ENCODE data around the gene KRTAP5-5. TPM values are rescaled to one million over a fixed set of nuclear protein-coding genes. Genes with fewer than 3 reads are reported as not detected.

The KRTAP5-5 gene
- total and polyA plus RNA-seq, 2 of the 13 experiments (the other 11 are each of a cell fraction or from before 2014, with no cell fraction given) = not detected

GRCh38 chr11:1628506-1629325, 859 bp upstream of the KRTAP5-5 start (continued):
- TF ChIP-seq, protein P1, sequence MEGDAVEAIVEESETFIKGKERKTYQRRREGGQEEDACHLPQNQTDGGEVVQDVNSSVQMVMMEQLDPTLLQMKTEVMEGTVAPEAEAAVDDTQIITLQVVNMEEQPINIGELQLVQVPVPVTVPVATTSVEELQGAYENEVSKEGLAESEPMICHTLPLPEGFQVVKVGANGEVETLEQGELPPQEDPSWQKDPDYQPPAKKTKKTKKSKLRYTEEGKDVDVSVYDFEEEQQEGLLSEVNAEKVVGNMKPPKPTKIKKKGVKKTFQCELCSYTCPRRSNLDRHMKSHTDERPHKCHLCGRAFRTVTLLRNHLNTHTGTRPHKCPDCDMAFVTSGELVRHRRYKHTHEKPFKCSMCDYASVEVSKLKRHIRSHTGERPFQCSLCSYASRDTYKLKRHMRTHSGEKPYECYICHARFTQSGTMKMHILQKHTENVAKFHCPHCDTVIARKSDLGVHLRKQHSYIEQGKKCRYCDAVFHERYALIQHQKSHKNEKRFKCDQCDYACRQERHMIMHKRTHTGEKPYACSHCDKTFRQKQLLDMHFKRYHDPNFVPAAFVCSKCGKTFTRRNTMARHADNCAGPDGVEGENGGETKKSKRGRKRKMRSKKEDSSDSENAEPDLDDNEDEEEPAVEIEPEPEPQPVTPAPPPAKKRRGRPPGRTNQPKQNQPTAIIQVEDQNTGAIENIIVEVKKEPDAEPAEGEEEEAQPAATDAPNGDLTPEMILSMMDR (CRISPR knock-in tag; IDR thresholded peaks at IDR 0.05) = peak; percentile 95
- peak; percentile 35 for TF ChIP-seq TEAD3 (CRISPR knock-in tag; optimal IDR thresholded peaks at IDR 0.05; ENCODE audit: borderline replicate concordance)
- TF ChIP-seq KDM3A (CRISPR knock-in tag; IDR thresholded peaks at IDR 0.05; ENCODE audit: low read depth) = no peak
- TF ChIP-seq, protein P2, sequence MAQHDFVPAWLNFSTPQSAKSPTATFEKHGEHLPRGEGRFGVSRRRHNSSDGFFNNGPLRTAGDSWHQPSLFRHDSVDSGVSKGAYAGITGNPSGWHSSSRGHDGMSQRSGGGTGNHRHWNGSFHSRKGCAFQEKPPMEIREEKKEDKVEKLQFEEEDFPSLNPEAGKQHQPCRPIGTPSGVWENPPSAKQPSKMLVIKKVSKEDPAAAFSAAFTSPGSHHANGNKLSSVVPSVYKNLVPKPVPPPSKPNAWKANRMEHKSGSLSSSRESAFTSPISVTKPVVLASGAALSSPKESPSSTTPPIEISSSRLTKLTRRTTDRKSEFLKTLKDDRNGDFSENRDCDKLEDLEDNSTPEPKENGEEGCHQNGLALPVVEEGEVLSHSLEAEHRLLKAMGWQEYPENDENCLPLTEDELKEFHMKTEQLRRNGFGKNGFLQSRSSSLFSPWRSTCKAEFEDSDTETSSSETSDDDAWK (CRISPR knock-in tag; IDR thresholded peaks at IDR 0.05) = no peak
- TF ChIP-seq RAD21 (CRISPR knock-in tag; IDR thresholded peaks at IDR 0.05) = peak; percentile 58; the same call in 1 of the 2 replicates
- TF ChIP-seq CREBL2 (CRISPR knock-in tag; IDR thresholded peaks at IDR 0.05; ENCODE audit: borderline replicate concordance) = no peak
- no peak for TF ChIP-seq MTF2 (CRISPR knock-in tag; IDR thresholded peaks at IDR 0.05; ENCODE audit: borderline replicate concordance)
- TF ChIP-seq ETV5 (CRISPR knock-in tag; IDR thresholded peaks at IDR 0.05; ENCODE audit: borderline replicate concordance) = 0 out of 2 replicates have a peak, but pooled peaks have one; percentile 16
- no peak for TF ChIP-seq ZNF20 (CRISPR knock-in tag; IDR thresholded peaks at IDR 0.05)
- TF ChIP-seq ZNF768 (CRISPR knock-in tag; IDR thresholded peaks at IDR 0.05) = peak; percentile 34; the same call in 1 of the 2 replicates
- TF ChIP-seq REXO4 (CRISPR knock-in tag; IDR thresholded peaks at IDR 0.05; ENCODE audit: borderline replicate concordance) = no peak
- TF ChIP-seq GABPB1 (CRISPR knock-in tag; IDR thresholded peaks at IDR 0.05) = peak; percentile 47; the same call in 1 of the 2 replicates
- TF ChIP-seq CHD4 (IDR thresholded peaks at IDR 0.05; ENCODE audit: borderline replicate concordance, low read length) = no peak
- no peak for TF ChIP-seq TBL1XR1 (IDR thresholded peaks at IDR 0.05; ENCODE audit: borderline replicate concordance, low read length, partially characterized antibody)
- no peak for TF ChIP-seq MIXL1 (CRISPR knock-in tag; IDR thresholded peaks at IDR 0.05)
- TF ChIP-seq AFF4 (CRISPR knock-in tag; IDR thresholded peaks at IDR 0.05) = no peak
- no peak for TF ChIP-seq MEIS2 (CRISPR knock-in tag; IDR thresholded peaks at IDR 0.05)
- TF ChIP-seq POLR2AphosphoS2 (IDR thresholded peaks at IDR 0.05; ENCODE audit: low read depth, low read length) = no peak
- no peak for TF ChIP-seq HNRNPK (IDR thresholded peaks at IDR 0.05; ENCODE audit: low read depth, low read length, poor library complexity, severe bottlenecking)
- no peak for TF ChIP-seq RFX5 (IDR thresholded peaks at IDR 0.05; ENCODE audit: low read depth, low read length)
- TF ChIP-seq NR2C2 (CRISPR knock-in tag; IDR thresholded peaks at IDR 0.05; ENCODE audit: borderline replicate concordance) = no peak
- no peak for TF ChIP-seq ZNF616 (CRISPR knock-in tag; IDR thresholded peaks at IDR 0.05; ENCODE audit: low read depth)
- TF ChIP-seq XRCC5 (optimal IDR thresholded peaks at IDR 0.05; ENCODE audit: low read length) = peak; percentile 91
- 0 out of 2 replicates have a peak, but pooled peaks have one; percentile 75 for TF ChIP-seq EZH2 (conservative IDR thresholded peaks at IDR 0.05; ENCODE audit: low read depth, low read length)
